OCI-M2 (cell line): ENCODE measurements around the gene LCN15.
"Not testable (repeated sequence)": the region's sequence is repeated elsewhere in the genome, so short reads cannot be mapped to it uniquely, and the experiment has no call there.

ENCODE experiments used
- DNase-seq: peaks from one replicate; lab custom pipeline; 2025; ENCODE audit not compliant: unreplicated experiment; lab: John Stamatoyannopoulos, UW

The LCN15 gene

DNA sequence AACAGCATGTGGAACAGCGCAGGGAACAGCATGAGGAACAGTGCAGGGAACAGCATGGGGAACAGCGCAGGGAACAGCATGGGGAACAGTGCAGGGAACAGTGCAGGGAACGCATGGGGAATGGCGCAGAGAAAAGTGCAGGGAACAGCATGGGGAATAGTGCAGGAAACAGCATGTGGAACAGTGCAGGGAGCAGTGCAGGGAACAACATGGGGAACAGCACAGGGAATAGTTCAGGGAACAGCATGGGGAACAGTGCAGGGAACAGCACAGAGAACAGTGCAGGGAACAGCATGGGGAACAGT, 8.2 kb downstream of the LCN15 start:
- no peak for DNase-seq

- not testable (repeated sequence) for DNase-seq
Measured at GRCh38 chr9:136755302-136756133, 8.8 kb downstream of the LCN15 start.

- no peak for DNase-seq
Measured at GRCh38 chr9:136754626-136755301, 9.6 kb downstream of the LCN15 start.

GRCh38 chr9:136754059-136754572, 10.2 kb downstream of the LCN15 start:
- no peak for DNase-seq

- no peak for DNase-seq
Measured at GRCh38 chr9:136753371-136754058, 10.8 kb downstream of the LCN15 start.

GRCh38 chr9:136751814-136752213, 12.5 kb downstream of the LCN15 start:
- no peak for DNase-seq

GRCh38 chr9:136751244-136751643, 13.1 kb downstream of the LCN15 start:
- DNase-seq, result no peak

DNA sequence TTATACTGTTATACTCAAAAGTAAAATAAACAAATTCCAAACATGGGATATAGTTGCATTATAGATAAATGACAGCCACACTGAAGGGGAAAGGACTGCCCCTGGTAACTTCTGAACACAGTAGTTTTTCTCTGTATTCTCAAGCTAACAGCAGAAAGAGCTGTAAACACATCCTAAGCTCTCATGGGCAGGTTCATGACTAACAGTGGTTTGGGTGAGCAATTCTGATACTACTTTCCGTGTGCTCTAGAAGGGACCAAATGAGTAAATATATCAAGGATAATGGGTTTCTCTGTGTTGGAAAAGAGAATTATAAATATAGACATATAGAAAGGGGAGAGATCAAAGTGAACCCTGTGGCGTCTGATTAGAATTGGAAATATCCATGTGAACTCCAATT, 13.8 kb downstream of the LCN15 start:
- DNase-seq, result no peak

- no peak for DNase-seq
Measured at GRCh38 chr9:136748666-136749611, 15.4 kb downstream of the LCN15 start.

DNA sequence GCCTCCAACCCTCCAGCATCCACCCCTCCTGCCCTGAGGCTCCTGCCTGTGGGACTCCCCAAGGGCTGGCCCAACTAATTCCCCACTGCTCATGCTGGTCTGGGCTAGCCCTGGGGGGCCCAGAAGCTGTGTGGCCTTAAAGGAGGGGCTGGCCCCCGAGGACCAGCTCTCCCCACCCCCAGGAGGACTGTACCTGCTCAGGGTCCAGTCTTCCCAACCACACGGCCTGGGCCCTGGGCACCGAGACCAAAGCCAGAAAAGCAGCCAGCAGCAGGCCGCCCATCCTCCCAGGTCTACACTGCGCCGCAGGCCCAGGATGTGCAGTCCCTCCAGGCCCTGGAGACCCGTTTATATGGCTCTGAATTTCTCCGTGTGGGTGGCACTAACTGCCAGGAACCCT, 16.1 kb downstream of the LCN15 start, which contains the start of gene LCN6:
Gene LCN6 (minus strand): TSS at position 325 of the 400 bp plus-strand sequence. CDS start 42 bp downstream, at position 283.
- DNase-seq, result no peak

GRCh38 chr9:136747161-136748060, 16.9 kb downstream of the LCN15 start:
- no peak for DNase-seq

DNA sequence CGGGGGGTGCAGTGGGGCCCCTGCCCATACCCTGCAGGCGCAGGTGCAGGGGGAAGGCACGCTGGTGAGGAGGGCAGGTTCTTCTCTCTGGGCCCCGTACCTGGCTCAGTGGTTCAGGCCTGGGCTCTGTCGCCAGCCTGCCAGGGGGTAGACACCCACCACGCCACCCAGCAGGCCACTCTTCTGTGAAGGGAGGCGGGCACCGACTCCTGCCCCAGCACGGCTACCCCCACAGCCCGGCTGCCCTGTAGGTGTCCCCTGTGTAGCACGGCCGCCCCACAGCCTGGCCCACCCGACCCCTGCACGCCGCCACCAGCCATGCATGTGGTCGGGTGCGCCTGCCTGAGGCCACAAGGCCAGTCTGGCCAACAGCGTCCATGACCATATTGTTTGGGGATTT, 17.7 kb downstream of the LCN15 start:
- no peak for DNase-seq

- DNase-seq, result no peak
Measured at GRCh38 chr9:136746155-136746490, 18.2 kb downstream of the LCN15 start.

- no peak for DNase-seq
Measured at GRCh38 chr9:136745389-136746154, 18.7 kb downstream of the LCN15 start.

- no peak for DNase-seq
Measured at GRCh38 chr9:136744773-136745172, 19.5 kb downstream of the LCN15 start.

GRCh38 chr9:136743639-136744211, 20.6 kb downstream of the LCN15 start:
- no peak for DNase-seq

- no peak for DNase-seq
Measured at GRCh38 chr9:136742591-136743391, 21.5 kb downstream of the LCN15 start, which contains the start of gene LCN10. TSS of gene LCN10 (minus strand) at chr9:136742940. CDS start at chr9:136742903, 37 bp downstream.
